ENCODE measurements around the gene CELSR3. TPM values are rescaled to one million over a fixed set of nuclear protein-coding genes. Genes with fewer than 3 reads are reported as not detected.

Gene CELSR3

DNA sequence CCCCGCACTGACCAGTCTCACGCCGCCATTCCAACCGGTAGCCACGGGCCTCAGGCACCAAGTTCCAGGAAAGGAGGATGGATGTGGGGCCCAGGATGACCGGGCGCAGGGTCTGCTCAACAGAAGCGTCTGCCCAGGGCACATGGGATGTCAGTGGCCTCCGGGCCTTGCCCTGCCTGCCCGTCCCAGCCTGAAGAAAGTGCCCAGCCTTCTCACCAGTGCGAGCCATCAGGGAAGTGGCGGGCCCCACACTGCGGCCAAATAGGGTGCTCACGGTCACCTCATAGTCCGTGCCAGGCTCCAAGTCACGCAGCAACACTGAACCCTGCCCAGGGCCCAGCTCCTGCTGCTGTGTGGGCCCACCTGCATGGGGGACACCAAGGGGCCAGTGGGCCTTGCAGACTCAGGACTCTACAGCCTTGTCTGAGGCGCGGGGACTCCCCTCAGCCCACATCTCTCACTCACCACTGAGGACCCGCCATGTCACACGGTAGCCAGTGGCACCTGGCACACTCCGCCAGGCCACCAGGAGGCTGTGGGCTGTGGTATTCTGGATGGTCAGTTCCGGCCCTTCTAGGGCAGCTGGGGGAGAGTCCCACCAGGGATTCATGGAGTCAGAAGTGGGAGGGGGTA, 70.7 kb downstream of the CELSR3 start:
- Histone ChIP-seq H3K4me2 (ENCODE audit: low read length) (no peak overlapping the region), H3K23ac (ENCODE audit: low read length) (no peak overlapping the region), H3K56ac (ENCODE audit: low read length) (no peak overlapping the region), H2BK120ac (ENCODE audit: low read depth, low read length) (no peak overlapping the region), H3K4me3 (ENCODE audit: low read length) (no peak overlapping the region), H3K27ac (ENCODE audit: low read depth, low read length) (no peak overlapping the region), H3K9ac (ENCODE audit: low read length) (no peak overlapping the region), H3K79me1 (ENCODE audit: low read length) (no peaks in the 10 kb centered on the region), H3K4me1 (ENCODE audit: control insufficient read depth, low read depth, low read length) (peaks cover 9% of the 10 kb centered on the region), H3K27me3 (ENCODE audit: insufficient read depth, low read length, poor library complexity) (no peaks in the 10 kb centered on the region), H3K18ac (ENCODE audit: low read length) (no peak overlapping the region), H3K36me3 (ENCODE audit: control insufficient read depth, insufficient read depth, low read length) (no peaks in the 10 kb centered on the region), H4K8ac (ENCODE audit: low read depth, low read length) (no peak overlapping the region), H4K5ac (ENCODE audit: low read length) (no peak overlapping the region), H2BK5ac (ENCODE audit: low read length) (no peak overlapping the region), H2BK15ac (replicated peaks; ENCODE audit: low read depth) (no peak overlapping the region), H3K79me2 (ENCODE audit: control insufficient read depth, insufficient read depth, low read length) (no peaks in the 10 kb centered on the region), H2AK5ac (ENCODE audit: low read length) (no peak overlapping the region), H3K4ac (ENCODE audit: low read depth, low read length) (no peak overlapping the region)
- no peak for DNase-seq
- no CpG with 5 or more reads among the region's 22 CpGs for WGBS (ENCODE audit: extremely low coverage, insufficient coverage, low lambda C conversion rate)

DNA sequence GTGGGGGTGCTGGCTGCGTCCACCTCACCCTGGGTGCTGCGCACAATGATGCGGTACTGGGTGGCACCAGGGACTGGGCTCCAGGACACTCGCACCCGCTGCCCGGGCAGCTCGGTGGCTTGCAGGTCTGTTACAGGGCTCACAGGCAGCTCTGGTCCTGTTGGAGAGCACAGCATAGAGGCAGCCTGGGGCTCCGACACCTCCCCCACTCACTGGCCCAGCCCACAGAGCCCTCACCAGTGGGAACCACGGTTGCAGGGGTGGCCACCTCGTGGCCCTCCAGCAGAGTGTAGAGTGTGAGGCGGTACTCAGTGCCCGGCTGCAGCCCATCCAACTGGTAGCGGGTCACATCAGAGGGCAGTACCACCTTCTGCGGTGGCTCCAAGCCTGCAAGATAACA, 71.2 kb downstream of the CELSR3 start:
- H3K4me2 ChIP-seq (ENCODE audit: low read length), result no peak overlapping the region
- WGBS (ENCODE audit: extremely low coverage, insufficient coverage, low lambda C conversion rate), result no CpG with 5 or more reads among the region's 14 CpGs

DNA sequence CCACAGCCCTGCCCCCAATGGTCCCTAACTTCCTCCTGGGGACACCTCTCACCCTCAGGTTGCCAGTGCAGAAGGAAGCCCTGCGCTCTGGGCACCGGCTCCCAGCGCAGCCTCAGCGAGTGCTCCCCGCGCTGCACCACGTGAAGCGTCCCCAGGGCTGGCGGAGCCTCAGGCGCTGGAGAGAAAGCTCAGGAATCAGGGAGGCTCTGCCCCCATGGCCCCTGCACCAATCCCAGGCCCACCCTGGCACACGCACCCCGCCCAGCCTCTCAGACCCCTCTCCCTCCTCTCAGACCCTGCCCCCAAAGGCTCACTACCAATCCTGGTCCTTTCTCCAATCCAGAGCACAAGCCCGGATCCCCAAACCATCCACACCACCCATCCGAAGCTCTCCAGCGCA, 74.5 kb downstream of the CELSR3 start:
- no peaks in the 10 kb centered on the region for H3K27me3 ChIP-seq (ENCODE audit: insufficient read depth, low read length, poor library complexity)
- H3K18ac ChIP-seq (ENCODE audit: low read length), result no peak overlapping the region
- DNase-seq, result no peak

More for the DNA sequence above, 71.2 kb downstream of the CELSR3 start:
- Histone ChIP-seq H3K4me1 (ENCODE audit: control insufficient read depth, low read depth, low read length) (peaks cover 9% of the 10 kb centered on the region), H4K5ac (ENCODE audit: low read length) (no peak overlapping the region), H3K4me3 (ENCODE audit: low read length) (no peak overlapping the region), H2BK5ac (ENCODE audit: low read length) (no peak overlapping the region), H3K36me3 (ENCODE audit: control insufficient read depth, insufficient read depth, low read length) (no peaks in the 10 kb centered on the region), H3K27me3 (ENCODE audit: insufficient read depth, low read length, poor library complexity) (no peaks in the 10 kb centered on the region), H3K79me1 (ENCODE audit: low read length) (no peaks in the 10 kb centered on the region), H3K56ac (ENCODE audit: low read length) (no peak overlapping the region), H4K8ac (ENCODE audit: low read depth, low read length) (no peak overlapping the region), H3K23ac (ENCODE audit: low read length) (no peak overlapping the region), H3K79me2 (ENCODE audit: control insufficient read depth, insufficient read depth, low read length) (no peaks in the 10 kb centered on the region), H2BK120ac (ENCODE audit: low read depth, low read length) (no peak overlapping the region), H3K9ac (ENCODE audit: low read length) (no peak overlapping the region), H3K27ac (ENCODE audit: low read depth, low read length) (no peak overlapping the region), H3K18ac (ENCODE audit: low read length) (no peak overlapping the region), H2AK5ac (ENCODE audit: low read length) (no peak overlapping the region), H3K4ac (ENCODE audit: low read depth, low read length) (no peak overlapping the region), H2BK15ac (replicated peaks; ENCODE audit: low read depth) (no peak overlapping the region)
- DNase-seq, result no peak

DNA sequence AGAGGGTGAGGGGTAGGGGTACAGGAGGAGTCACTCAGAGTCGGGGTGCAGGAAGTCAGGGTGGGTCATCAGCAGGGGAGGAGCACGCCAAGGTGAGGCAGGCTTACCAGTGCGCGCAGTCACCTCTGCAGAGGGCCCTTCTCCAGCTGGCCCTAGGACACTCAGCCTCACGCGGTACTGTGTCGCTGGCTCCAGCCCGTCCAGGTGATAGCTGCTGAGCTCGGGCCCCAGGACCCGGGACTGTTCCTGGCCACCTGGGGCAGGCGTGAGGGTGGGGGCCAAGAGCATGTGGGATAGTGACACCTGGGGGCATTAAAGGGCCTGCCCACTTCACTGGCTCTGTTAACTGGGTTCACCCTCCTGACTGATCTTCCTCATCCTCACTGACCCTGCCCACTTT, 75.0 kb downstream of the CELSR3 start:
- Histone ChIP-seq H3K23ac (ENCODE audit: low read length) (no peak overlapping the region), H3K4ac (ENCODE audit: low read depth, low read length) (no peak overlapping the region), H2BK15ac (replicated peaks; ENCODE audit: low read depth) (no peak overlapping the region), H3K4me3 (ENCODE audit: low read length) (no peak overlapping the region), H3K4me1 (ENCODE audit: control insufficient read depth, low read depth, low read length) (no peaks in the 10 kb centered on the region), H3K27me3 (ENCODE audit: insufficient read depth, low read length, poor library complexity) (no peaks in the 10 kb centered on the region), H4K5ac (ENCODE audit: low read length) (no peak overlapping the region), H3K18ac (ENCODE audit: low read length) (no peak overlapping the region), H3K79me2 (ENCODE audit: control insufficient read depth, insufficient read depth, low read length) (no peaks in the 10 kb centered on the region), H3K27ac (ENCODE audit: low read depth, low read length) (no peak overlapping the region), H4K8ac (ENCODE audit: low read depth, low read length) (no peak overlapping the region), H3K36me3 (ENCODE audit: control insufficient read depth, insufficient read depth, low read length) (no peaks in the 10 kb centered on the region), H2BK5ac (ENCODE audit: low read length) (no peak overlapping the region), H3K56ac (ENCODE audit: low read length) (no peak overlapping the region), H3K4me2 (ENCODE audit: low read length) (no peak overlapping the region), H2AK5ac (ENCODE audit: low read length) (no peak overlapping the region), H2BK120ac (ENCODE audit: low read depth, low read length) (no peak overlapping the region), H3K79me1 (ENCODE audit: low read length) (no peaks in the 10 kb centered on the region), H3K9ac (ENCODE audit: low read length) (no peak overlapping the region)
- DNase-seq, result no peak
- no CpG with 5 or more reads among the region's 11 CpGs for WGBS (ENCODE audit: extremely low coverage, insufficient coverage, low lambda C conversion rate)

More for the DNA sequence above, 74.5 kb downstream of the CELSR3 start:
- Histone ChIP-seq H3K4me3 (ENCODE audit: low read length) (no peak overlapping the region), H3K27ac (ENCODE audit: low read depth, low read length) (no peak overlapping the region), H2AK5ac (ENCODE audit: low read length) (no peak overlapping the region), H3K4ac (ENCODE audit: low read depth, low read length) (no peak overlapping the region), H3K4me2 (ENCODE audit: low read length) (no peak overlapping the region), H2BK15ac (replicated peaks; ENCODE audit: low read depth) (no peak overlapping the region), H3K79me2 (ENCODE audit: control insufficient read depth, insufficient read depth, low read length) (no peaks in the 10 kb centered on the region), H2BK5ac (ENCODE audit: low read length) (no peak overlapping the region), H3K4me1 (ENCODE audit: control insufficient read depth, low read depth, low read length) (no peaks in the 10 kb centered on the region), H2BK120ac (ENCODE audit: low read depth, low read length) (no peak overlapping the region), H3K9ac (ENCODE audit: low read length) (no peak overlapping the region), H3K23ac (ENCODE audit: low read length) (no peak overlapping the region), H3K56ac (ENCODE audit: low read length) (no peak overlapping the region), H3K79me1 (ENCODE audit: low read length) (no peaks in the 10 kb centered on the region), H4K8ac (ENCODE audit: low read depth, low read length) (no peak overlapping the region), H3K36me3 (ENCODE audit: control insufficient read depth, insufficient read depth, low read length) (no peaks in the 10 kb centered on the region), H4K5ac (ENCODE audit: low read length) (no peak overlapping the region)
- no CpG with 5 or more reads among the region's 15 CpGs for WGBS (ENCODE audit: extremely low coverage, insufficient coverage, low lambda C conversion rate)

Small RNA genes within 50 kb of the gene (small RNA-seq; reads per million reads assigned to genes)
- gene AC141002.1 (ENCODE audit: insufficient read depth), result not detected

Data from mesendoderm (in vitro differentiated cells).